Measurements from ENCODE around the gene SUCLA2. TPM values are rescaled to one million over a fixed set of nuclear protein-coding genes. Genes with fewer than 3 reads are reported as not detected.
A peak's percentile ranks its signal among the peaks of the same experiment; 100 is the strongest.
"Not testable (repeated sequence)": the region's sequence is repeated elsewhere in the genome, so short reads cannot be mapped to it uniquely, and the experiment has no call there.

The SUCLA2 gene
- total RNA-seq, 1 donor from 2014 or later: 40.4 TPM

GRCh38 chr13:48014359-48014758 is 13.3 kb upstream of the SUCLA2 start:
- H3K27ac Mint-ChIP-seq: no peak overlapping the region
- H3K27me3 Mint-ChIP-seq (ENCODE audit: insufficient read depth): no peaks in the 10 kb centered on the region
- H3K9me3 Mint-ChIP-seq: peaks cover 4% of the 10 kb centered on the region
- DNase-seq (ENCODE audit: low spot score): no peak
- intact Hi-C loops (cut with micrococcal nuclease): no loop called here
- no peak overlapping the region for H3K4me3 Mint-ChIP-seq
- H3K4me1 Mint-ChIP-seq (ENCODE audit: low read depth): no peaks in the 10 kb centered on the region
- no peaks in the 10 kb centered on the region for H3K36me3 Mint-ChIP-seq (ENCODE audit: low read depth)

- Mint-ChIP-seq H3K9me3 (peaks cover 4% of the 10 kb centered on the region), H3K4me1 (ENCODE audit: low read depth) (no peaks in the 10 kb centered on the region), H3K4me3 (no peak overlapping the region), H3K36me3 (ENCODE audit: low read depth) (no peaks in the 10 kb centered on the region), H3K27me3 (ENCODE audit: insufficient read depth) (no peaks in the 10 kb centered on the region), H3K27ac (no peak overlapping the region)
- DNase-seq (ENCODE audit: low spot score): no peak
- intact Hi-C loops (cut with micrococcal nuclease): no loop called here
Observed at GRCh38 chr13:48012668-48013067, 11.6 kb upstream of the SUCLA2 start.

GRCh38 chr13:48010698-48011097 is 9.6 kb upstream of the SUCLA2 start:
- intact Hi-C loops (cut with micrococcal nuclease): no loop called here

GRCh38 chr13:48009284-48009683 is 8.2 kb upstream of the SUCLA2 start:
- intact Hi-C loops (cut with micrococcal nuclease): no loop called here
- peaks cover 4% of the 10 kb centered on the region for H3K9me3 Mint-ChIP-seq
- no peaks in the 10 kb centered on the region for H3K36me3 Mint-ChIP-seq (ENCODE audit: low read depth)
- H3K4me1 Mint-ChIP-seq (ENCODE audit: low read depth): no peaks in the 10 kb centered on the region
- no peak overlapping the region for H3K27ac Mint-ChIP-seq
- DNase-seq (ENCODE audit: low spot score): no peak
- H3K27me3 Mint-ChIP-seq (ENCODE audit: insufficient read depth): peaks cover 2% of the 10 kb centered on the region
- no peak overlapping the region for H3K4me3 Mint-ChIP-seq

More at GRCh38 chr13:48010698-48011097, 9.6 kb upstream of the SUCLA2 start:
- no peaks in the 10 kb centered on the region for H3K27me3 Mint-ChIP-seq (ENCODE audit: insufficient read depth)
- H3K9me3 Mint-ChIP-seq: peaks cover 4% of the 10 kb centered on the region
- H3K4me1 Mint-ChIP-seq (ENCODE audit: low read depth): no peaks in the 10 kb centered on the region
- no peak overlapping the region for H3K4me3 Mint-ChIP-seq
- H3K36me3 Mint-ChIP-seq (ENCODE audit: low read depth): no peaks in the 10 kb centered on the region
- no peak for DNase-seq (ENCODE audit: low spot score)
- no peak overlapping the region for H3K27ac Mint-ChIP-seq

GRCh38 chr13:48006396-48006795 is 5.3 kb upstream of the SUCLA2 start:
- no peak for DNase-seq (ENCODE audit: low spot score)
- Mint-ChIP-seq H3K4me1 (ENCODE audit: low read depth) (peaks cover 7% of the 10 kb centered on the region), H3K4me3 (no peak overlapping the region), H3K27ac (no peak overlapping the region), H3K27me3 (ENCODE audit: insufficient read depth) (peaks cover 2% of the 10 kb centered on the region), H3K36me3 (ENCODE audit: low read depth) (peaks cover 3% of the 10 kb centered on the region), H3K9me3 (no peaks in the 10 kb centered on the region)
- intact Hi-C loops (cut with micrococcal nuclease): no loop called here

- Mint-ChIP-seq H3K36me3 (ENCODE audit: low read depth) (peaks cover 3% of the 10 kb centered on the region), H3K4me3 (no peak overlapping the region), H3K9me3 (no peaks in the 10 kb centered on the region), H3K4me1 (ENCODE audit: low read depth) (peaks cover 20% of the 10 kb centered on the region), H3K27me3 (ENCODE audit: insufficient read depth) (peaks cover 2% of the 10 kb centered on the region), H3K27ac (no peak overlapping the region)
- intact Hi-C loops (cut with micrococcal nuclease): no loop called here
- no peak for DNase-seq (ENCODE audit: low spot score)
Observed at GRCh38 chr13:48004201-48004600, 3.1 kb upstream of the SUCLA2 start.

GRCh38 chr13:48001999-48002398 is 926 bp upstream of the SUCLA2 start:
- H3K36me3 Mint-ChIP-seq (ENCODE audit: low read depth); H3K27me3 Mint-ChIP-seq (ENCODE audit: insufficient read depth); H3K9me3 Mint-ChIP-seq; DNase-seq (ENCODE audit: low spot score): not testable (repeated sequence)
- intact Hi-C loops (cut with micrococcal nuclease): loop anchor here (1.0 kb wide), 2 partner anchors 35 to 93 kb away; partner anchors contain the start of genes MED4 and NUDT15
- Mint-ChIP-seq H3K27ac (peak overlapping the region; percentile 97), H3K4me1 (ENCODE audit: low read depth) (peaks cover 31% of the 10 kb centered on the region), H3K4me3 (peak overlapping the region; percentile 95)

GRCh38 chr13:48000559-48001113 is 437 bp downstream of the SUCLA2 start:
- H3K4me1 Mint-ChIP-seq (ENCODE audit: low read depth): peaks cover 31% of the 10 kb centered on the region
- H3K36me3 Mint-ChIP-seq (ENCODE audit: low read depth): peaks cover 8% of the 10 kb centered on the region
- peaks cover 2% of the 10 kb centered on the region for H3K27me3 Mint-ChIP-seq (ENCODE audit: insufficient read depth)
- intact Hi-C loops (cut with micrococcal nuclease): loop anchor here (1.0 kb wide), 2 partner anchors 37 to 95 kb away; partner anchors contain the start of genes MED4 and NUDT15
- peak overlapping the region; percentile 97 for H3K27ac Mint-ChIP-seq
- no peaks in the 10 kb centered on the region for H3K9me3 Mint-ChIP-seq
- peak overlapping the region; percentile 95 for H3K4me3 Mint-ChIP-seq
- DNase-seq (ENCODE audit: low spot score): peak; percentile 5

- intact Hi-C loops (cut with micrococcal nuclease): no loop called here
- peaks cover 31% of the 10 kb centered on the region for H3K4me1 Mint-ChIP-seq (ENCODE audit: low read depth)
- H3K4me3 Mint-ChIP-seq: peak overlapping the region; percentile 95
- H3K36me3 Mint-ChIP-seq (ENCODE audit: low read depth): peaks cover 8% of the 10 kb centered on the region
- no peaks in the 10 kb centered on the region for H3K9me3 Mint-ChIP-seq
- H3K27me3 Mint-ChIP-seq (ENCODE audit: insufficient read depth): no peaks in the 10 kb centered on the region
- DNase-seq (ENCODE audit: low spot score): no peak
- H3K27ac Mint-ChIP-seq: no peak overlapping the region
Observed at GRCh38 chr13:47999973-48000372, 1.1 kb downstream of the SUCLA2 start.

- no peak for DNase-seq (ENCODE audit: low spot score)
- no peaks in the 10 kb centered on the region for H3K9me3 Mint-ChIP-seq
- peaks cover 20% of the 10 kb centered on the region for H3K36me3 Mint-ChIP-seq (ENCODE audit: low read depth)
- H3K27ac Mint-ChIP-seq: no peak overlapping the region
- H3K4me3 Mint-ChIP-seq: no peak overlapping the region
- intact Hi-C loops (cut with micrococcal nuclease): no loop called here
- H3K4me1 Mint-ChIP-seq (ENCODE audit: low read depth): peaks cover 31% of the 10 kb centered on the region
- no peaks in the 10 kb centered on the region for H3K27me3 Mint-ChIP-seq (ENCODE audit: insufficient read depth)
Observed at GRCh38 chr13:47997384-47997783, 3.7 kb downstream of the SUCLA2 start.

- H3K27ac Mint-ChIP-seq: no peak overlapping the region
- no peaks in the 10 kb centered on the region for H3K27me3 Mint-ChIP-seq (ENCODE audit: insufficient read depth)
- H3K4me3 Mint-ChIP-seq: no peak overlapping the region
- H3K36me3 Mint-ChIP-seq (ENCODE audit: low read depth): peaks cover 32% of the 10 kb centered on the region
- intact Hi-C loops (cut with micrococcal nuclease): no loop called here
- no peak for DNase-seq (ENCODE audit: low spot score)
- H3K9me3 Mint-ChIP-seq: no peaks in the 10 kb centered on the region
- no peaks in the 10 kb centered on the region for H3K4me1 Mint-ChIP-seq (ENCODE audit: low read depth)
Observed at GRCh38 chr13:47991859-47992258, 9.2 kb downstream of the SUCLA2 start.

- no peak overlapping the region for H3K27ac Mint-ChIP-seq
- no peak for DNase-seq (ENCODE audit: low spot score)
- H3K4me3 Mint-ChIP-seq: no peak overlapping the region
- H3K9me3 Mint-ChIP-seq: no peaks in the 10 kb centered on the region
- peaks cover 40% of the 10 kb centered on the region for H3K36me3 Mint-ChIP-seq (ENCODE audit: low read depth)
- H3K4me1 Mint-ChIP-seq (ENCODE audit: low read depth): no peaks in the 10 kb centered on the region
- H3K27me3 Mint-ChIP-seq (ENCODE audit: insufficient read depth): no peaks in the 10 kb centered on the region
- intact Hi-C loops (cut with micrococcal nuclease): no loop called here
Observed at GRCh38 chr13:47990920-47991466, 10.1 kb downstream of the SUCLA2 start.

- H3K36me3 Mint-ChIP-seq (ENCODE audit: low read depth): peaks cover 44% of the 10 kb centered on the region
- H3K4me1 Mint-ChIP-seq (ENCODE audit: low read depth): no peaks in the 10 kb centered on the region
- DNase-seq (ENCODE audit: low spot score): no peak
- no peak overlapping the region for H3K4me3 Mint-ChIP-seq
- H3K27me3 Mint-ChIP-seq (ENCODE audit: insufficient read depth): no peaks in the 10 kb centered on the region
- intact Hi-C loops (cut with micrococcal nuclease): no loop called here
- H3K27ac Mint-ChIP-seq: no peak overlapping the region
- H3K9me3 Mint-ChIP-seq: no peaks in the 10 kb centered on the region
Observed at GRCh38 chr13:47990427-47990826, 10.6 kb downstream of the SUCLA2 start.

- Mint-ChIP-seq H3K36me3 (ENCODE audit: low read depth) (peaks cover 50% of the 10 kb centered on the region), H3K4me3 (no peak overlapping the region), H3K27me3 (ENCODE audit: insufficient read depth) (no peaks in the 10 kb centered on the region), H3K9me3 (peaks cover 8% of the 10 kb centered on the region), H3K4me1 (ENCODE audit: low read depth) (no peaks in the 10 kb centered on the region), H3K27ac (no peak overlapping the region)
- no peak for DNase-seq (ENCODE audit: low spot score)
- intact Hi-C loops (cut with micrococcal nuclease): no loop called here
Observed at GRCh38 chr13:47983070-47983469, 18.0 kb downstream of the SUCLA2 start.
